ENCODE measurements around the gene CDC42SE2.
A peak's percentile ranks its signal among the peaks of the same experiment; 100 is the strongest.

The CDC42SE2 gene

GRCh38 chr5:131263648-131264450 lies at the start of gene CDC42SE2:
CDC42SE2 (plus strand) TSS chr5:131264053; CDS start chr5:131359494, 95,441 bp downstream.
- peak; percentile 68 for DNase-seq (ENCODE audit: low read depth in 2 of 2)

GRCh38 chr5:131214609-131215227 lies 49.1 kb upstream of the CDC42SE2 start:
- no peak for DNase-seq (ENCODE audit: low read depth in 2 of 2)

- no peak for DNase-seq (ENCODE audit: low read depth in 2 of 2)
These were observed 46.1 kb upstream of the CDC42SE2 start for GRCh38 chr5:131217791-131218190.

GRCh38 chr5:131218392-131218791 lies 45.5 kb upstream of the CDC42SE2 start:
- no peak for DNase-seq (ENCODE audit: low read depth in 2 of 2)

GRCh38 chr5:131220566-131220965 lies 43.3 kb upstream of the CDC42SE2 start:
- no peak for DNase-seq (ENCODE audit: low read depth in 2 of 2)

GRCh38 chr5:131221008-131221703 lies 42.7 kb upstream of the CDC42SE2 start:
- DNase-seq (ENCODE audit: low read depth in 2 of 2): no peak

- DNase-seq (ENCODE audit: low read depth in 2 of 2): no peak
These were observed 42.0 kb upstream of the CDC42SE2 start for GRCh38 chr5:131221888-131222287.

- DNase-seq (ENCODE audit: low read depth in 2 of 2): no peak
These were observed 41.1 kb upstream of the CDC42SE2 start for GRCh38 chr5:131222731-131223130.

GRCh38 chr5:131223751-131224386 lies 40.0 kb upstream of the CDC42SE2 start:
- no peak for DNase-seq (ENCODE audit: low read depth in 2 of 2)

- DNase-seq (ENCODE audit: low read depth in 2 of 2): no peak
These were observed 39.3 kb upstream of the CDC42SE2 start for GRCh38 chr5:131224387-131225201.

GRCh38 chr5:131225282-131225974 lies 38.4 kb upstream of the CDC42SE2 start:
- DNase-seq (ENCODE audit: low read depth in 2 of 2): no peak

GRCh38 chr5:131226899-131227298 lies 37.0 kb upstream of the CDC42SE2 start:
- DNase-seq (ENCODE audit: low read depth in 2 of 2): no peak

GRCh38 chr5:131228646-131229045 lies 35.2 kb upstream of the CDC42SE2 start:
- no peak for DNase-seq (ENCODE audit: low read depth in 2 of 2)

GRCh38 chr5:131229623-131230022 lies 34.2 kb upstream of the CDC42SE2 start:
- DNase-seq (ENCODE audit: low read depth in 2 of 2): no peak

- DNase-seq (ENCODE audit: low read depth in 2 of 2): no peak
These were observed 33.4 kb upstream of the CDC42SE2 start for GRCh38 chr5:131230406-131230805.

GRCh38 chr5:131239686-131240085 lies 24.2 kb upstream of the CDC42SE2 start:
- DNase-seq (ENCODE audit: low read depth in 2 of 2): no peak

- no peak for DNase-seq (ENCODE audit: low read depth in 2 of 2)
These were observed 21.1 kb upstream of the CDC42SE2 start for GRCh38 chr5:131242728-131243255.

GRCh38 chr5:131245312-131245711 lies 18.5 kb upstream of the CDC42SE2 start:
- no peak for DNase-seq (ENCODE audit: low read depth in 2 of 2)

- DNase-seq (ENCODE audit: low read depth in 2 of 2): no peak
These were observed 17.9 kb upstream of the CDC42SE2 start for GRCh38 chr5:131245948-131246347.

- DNase-seq (ENCODE audit: low read depth in 2 of 2): no peak
These were observed 17.3 kb upstream of the CDC42SE2 start for GRCh38 chr5:131246504-131246903.
